Measurements from ENCODE around the gene SSR3.

Gene SSR3

DNA sequence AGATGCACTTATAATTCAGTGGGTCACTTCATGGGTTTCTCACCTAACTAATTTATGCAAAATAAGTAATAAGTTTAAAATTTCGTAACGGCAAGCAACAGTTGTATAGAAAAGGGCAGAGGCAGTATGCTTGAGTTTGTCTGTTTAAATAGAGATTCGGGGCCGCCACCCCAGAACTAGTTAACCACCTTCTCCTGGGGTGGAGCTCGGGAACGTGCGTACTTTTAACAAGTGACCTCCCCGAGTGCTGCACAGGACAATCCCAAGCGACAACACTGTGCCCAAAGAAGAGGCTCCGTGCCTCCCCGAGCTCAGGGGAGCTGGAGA is 439 bp downstream of the SSR3 start:
- peak; percentile 11 for DNase-seq (ENCODE audit: low spot score)
- TF ChIP-seq, protein P1, sequence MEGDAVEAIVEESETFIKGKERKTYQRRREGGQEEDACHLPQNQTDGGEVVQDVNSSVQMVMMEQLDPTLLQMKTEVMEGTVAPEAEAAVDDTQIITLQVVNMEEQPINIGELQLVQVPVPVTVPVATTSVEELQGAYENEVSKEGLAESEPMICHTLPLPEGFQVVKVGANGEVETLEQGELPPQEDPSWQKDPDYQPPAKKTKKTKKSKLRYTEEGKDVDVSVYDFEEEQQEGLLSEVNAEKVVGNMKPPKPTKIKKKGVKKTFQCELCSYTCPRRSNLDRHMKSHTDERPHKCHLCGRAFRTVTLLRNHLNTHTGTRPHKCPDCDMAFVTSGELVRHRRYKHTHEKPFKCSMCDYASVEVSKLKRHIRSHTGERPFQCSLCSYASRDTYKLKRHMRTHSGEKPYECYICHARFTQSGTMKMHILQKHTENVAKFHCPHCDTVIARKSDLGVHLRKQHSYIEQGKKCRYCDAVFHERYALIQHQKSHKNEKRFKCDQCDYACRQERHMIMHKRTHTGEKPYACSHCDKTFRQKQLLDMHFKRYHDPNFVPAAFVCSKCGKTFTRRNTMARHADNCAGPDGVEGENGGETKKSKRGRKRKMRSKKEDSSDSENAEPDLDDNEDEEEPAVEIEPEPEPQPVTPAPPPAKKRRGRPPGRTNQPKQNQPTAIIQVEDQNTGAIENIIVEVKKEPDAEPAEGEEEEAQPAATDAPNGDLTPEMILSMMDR (IDR thresholded peaks at IDR 0.05; ENCODE audit: extremely low read depth, missing control alignments), result no peak

DNA sequence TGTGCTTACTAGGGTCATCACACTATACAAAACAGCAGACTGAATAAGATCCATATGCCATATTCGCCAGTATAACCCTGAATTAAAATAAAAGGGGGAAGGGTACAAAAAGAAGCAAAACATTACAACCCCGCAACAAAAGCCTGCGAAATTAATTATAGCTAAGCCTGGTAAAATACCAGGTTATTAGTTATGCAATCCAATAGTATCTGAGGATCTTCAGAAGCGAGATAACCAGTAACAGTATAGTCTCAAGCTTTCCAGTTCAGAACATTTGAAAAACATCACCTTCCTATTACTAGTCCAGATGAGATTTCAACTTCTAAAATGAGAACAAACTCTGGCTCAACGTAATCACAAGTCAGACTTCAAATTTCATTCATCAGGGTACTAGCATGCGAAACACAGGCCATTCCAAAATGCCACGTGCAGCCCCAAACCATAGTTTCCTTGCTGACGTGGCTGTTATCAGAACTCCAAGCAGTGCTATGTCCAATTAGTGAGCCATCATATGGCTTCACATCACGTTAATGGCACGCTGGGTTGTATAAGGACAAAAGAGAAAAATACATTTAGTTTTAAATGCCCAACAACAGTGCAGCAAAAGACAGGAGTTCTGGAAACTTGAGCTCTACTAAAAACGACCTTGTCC is 1.1 kb downstream of the SSR3 start:
- DNase-seq (ENCODE audit: low spot score), result no peak
- TF ChIP-seq, protein P1 (IDR thresholded peaks at IDR 0.05; ENCODE audit: extremely low read depth, missing control alignments), result no peak

DNA sequence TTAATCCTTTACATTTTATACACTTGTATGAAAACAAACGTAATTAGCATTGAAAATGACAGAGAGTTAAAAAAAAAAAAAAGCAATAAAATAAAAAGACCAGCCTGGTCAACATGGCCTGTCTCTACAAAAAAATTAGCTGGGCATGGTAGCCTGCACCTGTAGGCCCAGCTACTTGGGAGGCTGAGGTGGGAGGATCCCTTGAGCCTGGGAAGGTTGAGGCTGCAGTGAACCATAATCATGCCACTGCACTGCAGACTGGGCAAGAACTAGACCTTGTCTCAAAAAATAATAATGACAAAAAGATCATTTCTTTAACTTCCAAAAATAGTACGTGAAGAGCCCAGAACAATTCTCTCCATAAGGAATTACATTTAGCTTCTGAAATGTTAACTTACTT is 1.9 kb downstream of the SSR3 start:
- no peak for DNase-seq (ENCODE audit: low spot score)
- TF ChIP-seq, protein P1 (IDR thresholded peaks at IDR 0.05; ENCODE audit: extremely low read depth, missing control alignments), result no peak

DNA sequence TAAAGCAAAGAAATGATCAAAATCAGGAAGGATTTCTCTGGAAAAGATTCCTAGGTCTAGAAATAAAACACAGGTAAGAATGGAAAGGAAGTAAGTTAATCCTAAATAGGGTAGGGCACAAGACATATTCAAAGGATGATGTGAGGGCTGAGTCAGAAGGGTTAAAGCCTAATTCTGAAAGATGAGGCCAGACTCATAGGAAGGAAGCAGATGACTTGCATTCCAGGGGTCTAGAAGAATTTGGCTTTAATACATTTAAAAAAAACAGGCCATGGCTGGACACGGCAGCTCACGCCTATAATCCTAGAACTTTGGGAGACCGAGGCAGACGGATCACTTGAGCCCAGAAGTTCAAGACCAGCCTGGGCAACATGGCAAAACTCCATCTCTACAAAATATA is 3.2 kb downstream of the SSR3 start:
- TF ChIP-seq, protein P1 (IDR thresholded peaks at IDR 0.05; ENCODE audit: extremely low read depth, missing control alignments), result no peak
- DNase-seq (ENCODE audit: low spot score), result no peak

DNA sequence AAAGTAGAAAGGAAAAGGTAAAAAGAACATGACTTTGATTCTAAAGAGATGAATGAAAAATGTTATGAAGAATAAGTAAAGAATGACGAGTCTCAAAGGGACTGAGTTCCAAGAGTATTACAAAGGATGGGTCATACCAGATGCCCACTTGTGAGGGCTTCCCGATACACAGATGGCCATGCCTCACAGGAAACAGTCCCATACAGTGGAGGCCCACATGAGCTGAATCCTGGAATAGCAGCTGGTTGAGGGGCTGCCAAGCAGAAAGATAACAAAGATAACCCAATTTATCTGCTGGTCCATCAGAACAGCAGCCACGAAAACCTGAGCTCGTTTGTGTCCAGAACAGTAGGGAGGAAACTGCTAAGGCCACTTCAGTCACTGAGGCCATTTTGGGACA is 3.7 kb downstream of the SSR3 start:
- DNase-seq (ENCODE audit: low spot score), result no peak
- TF ChIP-seq, protein P1 (IDR thresholded peaks at IDR 0.05; ENCODE audit: extremely low read depth, missing control alignments), result no peak

DNA sequence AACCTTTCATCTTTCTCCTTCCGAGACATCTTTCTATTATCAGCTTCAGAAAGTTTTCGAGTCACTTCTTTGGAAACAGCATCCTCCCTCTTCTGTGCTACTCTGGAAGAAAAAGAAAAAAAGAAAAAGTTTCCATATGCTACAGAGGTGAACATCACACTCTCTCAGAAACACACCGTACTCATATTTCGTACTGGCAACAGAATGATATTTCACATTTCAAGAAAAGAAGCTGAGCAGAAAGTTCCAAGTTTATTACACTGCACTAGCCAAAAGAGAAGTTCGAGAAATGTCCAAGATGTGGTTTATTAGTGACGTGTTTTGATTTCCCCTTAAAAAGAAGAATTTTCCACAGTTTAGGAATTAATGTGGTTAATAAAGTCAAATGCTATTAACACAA is 6.0 kb downstream of the SSR3 start:
- no peak for DNase-seq (ENCODE audit: low spot score)
- TF ChIP-seq, protein P1 (IDR thresholded peaks at IDR 0.05; ENCODE audit: extremely low read depth, missing control alignments), result no peak

DNA sequence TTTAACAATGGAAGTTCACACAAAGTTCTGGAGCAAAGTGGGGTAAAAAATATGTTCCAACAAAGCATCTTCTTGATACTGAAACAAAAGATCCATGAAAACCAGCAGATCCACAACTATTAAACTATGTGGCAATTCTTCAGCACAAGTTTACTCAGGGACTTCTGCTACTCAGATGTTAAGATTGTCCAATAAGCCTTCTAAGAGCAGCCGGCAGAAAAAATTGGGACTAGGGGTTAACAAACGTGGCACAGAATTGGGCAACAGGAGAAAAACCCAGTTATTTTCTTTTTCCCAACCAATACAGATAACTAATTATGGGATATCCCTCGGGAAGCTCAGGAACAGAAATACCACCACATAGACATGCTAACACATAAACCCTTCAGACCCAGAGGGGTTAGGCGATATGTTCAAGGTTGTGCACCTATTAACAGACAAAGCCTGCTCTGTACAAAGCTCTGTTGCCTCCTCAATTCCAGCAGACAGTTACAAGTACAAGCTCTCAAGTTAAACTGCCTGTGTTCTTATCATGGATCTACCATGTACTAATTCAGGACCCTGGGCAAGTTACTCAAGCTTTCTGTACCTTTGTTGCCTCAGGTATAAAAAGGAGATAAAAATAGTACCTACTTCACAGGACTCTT is 6.8 kb downstream of the SSR3 start:
- no peak for DNase-seq (ENCODE audit: low spot score)
- TF ChIP-seq, protein P1 (IDR thresholded peaks at IDR 0.05; ENCODE audit: extremely low read depth, missing control alignments), result no peak

Measured in GM20000 (cell line).